GM18505 (cell line): Measurements from ENCODE around the gene LDLRAD4.
"Not testable (repeated sequence)": the region's sequence is repeated elsewhere in the genome, so short reads cannot be mapped to it uniquely, and the experiment has no call there.

Experiments
- ATAC-seq: cut with Tn5 transposase; IDR thresholded peaks from one replicate; pipeline ENCODE4 v1.9.1; 2021; ENCODE audit not compliant: unreplicated experiment
- POLR2A ChIP-seq: IDR thresholded peaks from 4 replicates; pipeline ENCODE4 v1.6.1; 2011; ENCODE audit warnings: borderline replicate concordance; ENCODE audit not compliant: insufficient read depth, insufficient read length; ENCODE audit errors: extremely low read depth

Gene LDLRAD4

DNA sequence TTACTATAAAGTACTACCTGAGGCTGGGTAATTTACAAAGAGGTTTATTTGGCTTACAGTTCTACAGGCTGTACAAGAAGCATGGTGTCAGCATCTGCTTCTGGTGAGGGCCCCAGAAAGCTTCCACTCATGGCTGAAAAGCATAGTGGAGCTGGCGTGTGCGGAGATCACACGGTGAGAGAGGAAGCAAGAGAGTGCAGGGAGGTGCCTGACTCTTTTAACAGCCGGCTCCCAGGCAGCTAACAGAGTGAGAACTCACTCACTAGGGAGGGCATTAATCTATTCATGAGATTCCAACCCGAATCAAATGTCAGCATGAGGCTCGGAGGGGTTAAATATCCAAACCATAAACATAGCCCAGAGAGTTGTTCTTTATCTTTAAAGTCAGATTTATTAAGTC lies 117.3 kb downstream of the LDLRAD4 start:
- ATAC-seq = no peak

GRCh38 chr18:13336841-13337240 lies 118.3 kb downstream of the LDLRAD4 start:
- no peak for TF ChIP-seq POLR2A
- no peak for ATAC-seq

More for the DNA sequence above, 117.3 kb downstream of the LDLRAD4 start:
- TF ChIP-seq POLR2A = no peak

DNA sequence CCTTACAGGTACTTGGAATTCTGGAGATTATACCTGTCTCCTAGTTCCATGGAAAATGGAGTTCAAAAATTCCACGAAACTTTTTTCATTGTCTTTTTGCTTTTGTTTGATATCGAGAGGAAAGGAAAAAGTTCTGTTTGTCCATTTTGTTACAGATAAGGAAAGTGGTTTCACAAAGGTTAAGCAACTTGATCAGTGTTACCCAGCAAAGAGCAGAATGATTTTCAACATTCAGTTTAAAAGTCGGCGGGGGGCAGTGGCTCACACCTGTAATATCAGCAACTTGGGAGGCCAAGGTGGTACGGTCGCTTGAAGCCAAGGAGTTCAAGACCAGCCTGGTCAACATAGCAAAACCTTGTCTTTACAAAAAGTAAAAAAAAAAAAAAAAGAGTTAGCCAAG lies 118.8 kb downstream of the LDLRAD4 start:
- TF ChIP-seq POLR2A = no peak

GRCh38 chr18:13338318-13338717 lies 119.8 kb downstream of the LDLRAD4 start:
- no peak for ATAC-seq
- no peak for TF ChIP-seq POLR2A

More for the DNA sequence above, 118.8 kb downstream of the LDLRAD4 start:
- ATAC-seq = no peak

GRCh38 chr18:13339653-13340052 lies 121.1 kb downstream of the LDLRAD4 start:
- ATAC-seq = no peak

GRCh38 chr18:13346449-13346848 lies 127.9 kb downstream of the LDLRAD4 start:
- not testable (repeated sequence) for ATAC-seq

More at GRCh38 chr18:13339653-13340052, 121.1 kb downstream of the LDLRAD4 start:
- no peak for TF ChIP-seq POLR2A

DNA sequence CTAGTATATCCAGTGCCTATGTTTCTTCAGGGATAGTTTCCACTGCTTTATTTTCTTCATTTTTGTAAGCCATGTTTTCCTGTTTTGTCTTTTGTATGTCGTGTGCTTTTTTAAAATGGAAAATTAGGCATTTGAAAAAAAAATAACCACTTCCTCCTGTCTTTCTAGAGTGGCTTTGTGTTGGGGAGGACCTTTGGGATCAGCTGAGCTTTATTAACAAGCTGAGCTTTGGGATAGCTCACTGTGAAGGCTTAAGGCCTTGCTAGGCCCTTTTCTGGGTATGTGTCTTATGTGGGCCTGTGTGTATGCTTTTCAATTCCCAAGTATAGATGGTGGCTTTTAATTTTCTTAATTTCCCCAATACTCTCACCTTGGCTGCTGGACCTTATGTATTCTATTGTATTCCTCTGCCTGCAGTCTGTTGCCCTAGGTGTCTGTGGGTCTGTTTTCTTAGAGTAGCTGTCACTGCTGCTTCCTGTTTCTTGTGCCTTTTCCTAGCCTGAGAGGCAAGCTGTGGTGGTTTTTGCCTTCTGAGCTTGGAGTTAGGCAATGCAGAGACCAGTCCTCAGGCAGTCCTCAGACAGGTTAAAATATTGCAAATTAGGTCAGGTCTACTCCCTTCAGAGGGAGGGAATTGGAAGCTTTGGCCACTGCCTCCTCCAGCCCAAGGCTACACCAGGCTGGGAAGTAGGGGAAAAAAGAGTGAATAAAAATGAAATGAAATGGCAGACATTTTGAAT lies 134.7 kb downstream of the LDLRAD4 start:
- no peak for TF ChIP-seq POLR2A
- no peak for ATAC-seq

- ATAC-seq = no peak
- TF ChIP-seq POLR2A = no peak
Observed at GRCh38 chr18:13354402-13354801, 135.8 kb downstream of the LDLRAD4 start.

GRCh38 chr18:13356032-13356431 lies 137.5 kb downstream of the LDLRAD4 start:
- no peak for ATAC-seq

GRCh38 chr18:13357289-13357688 lies 138.7 kb downstream of the LDLRAD4 start:
- no peak for ATAC-seq
- no peak for TF ChIP-seq POLR2A

More at GRCh38 chr18:13356032-13356431, 137.5 kb downstream of the LDLRAD4 start:
- no peak for TF ChIP-seq POLR2A

GRCh38 chr18:13359210-13359609 lies 140.7 kb downstream of the LDLRAD4 start:
- ATAC-seq = no peak

DNA sequence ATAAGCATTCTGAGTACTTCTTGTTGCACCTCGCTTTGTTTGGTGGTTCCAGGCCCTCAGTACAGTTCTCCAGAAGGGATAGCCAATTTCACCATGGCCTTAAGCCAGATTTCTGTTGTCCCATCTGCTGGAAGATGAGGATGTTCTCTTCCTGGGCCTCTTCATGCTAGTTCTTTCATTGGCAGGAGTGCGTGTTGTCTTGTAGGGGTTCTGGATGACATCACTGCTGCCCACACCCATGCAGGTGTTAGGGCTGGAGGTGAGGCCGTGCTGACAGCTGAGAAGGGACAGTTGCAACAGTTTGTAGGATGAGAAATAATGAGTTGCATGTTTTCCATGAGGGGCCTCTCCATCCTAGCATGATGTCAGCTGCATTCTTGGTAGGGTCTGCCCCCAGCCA lies 142.9 kb downstream of the LDLRAD4 start:
- no peak for TF ChIP-seq POLR2A
- no peak for ATAC-seq

More at GRCh38 chr18:13359210-13359609, 140.7 kb downstream of the LDLRAD4 start:
- no peak for TF ChIP-seq POLR2A

GRCh38 chr18:13362051-13362450 lies 143.5 kb downstream of the LDLRAD4 start:
- no peak for ATAC-seq
- no peak for TF ChIP-seq POLR2A

DNA sequence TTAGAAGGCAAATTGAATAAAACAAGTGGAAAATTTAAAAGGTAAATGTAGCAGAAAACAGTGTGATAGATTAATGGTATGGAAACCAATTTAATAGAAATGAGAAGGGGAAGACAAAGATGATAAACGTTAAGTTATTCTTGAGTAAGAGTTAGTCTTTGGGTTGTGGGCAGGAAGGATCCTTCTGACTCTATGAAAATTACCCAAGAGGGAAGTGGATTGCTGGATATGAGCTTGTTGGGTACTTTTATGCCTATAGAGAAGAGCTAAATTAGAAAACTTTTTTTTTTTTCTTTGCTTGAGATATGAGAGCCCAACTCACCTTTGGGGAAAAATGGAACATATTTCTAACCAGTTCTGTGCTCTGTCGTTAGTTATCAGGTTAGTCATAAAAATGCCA lies 144.0 kb downstream of the LDLRAD4 start:
- TF ChIP-seq POLR2A = no peak

More for the DNA sequence above, 144.0 kb downstream of the LDLRAD4 start:
- no peak for ATAC-seq
